Neural progenitor cell (in vitro differentiated cells): Measurements from ENCODE around the gene CXCL14.

Source experiments
- EZH2 ChIP-seq: fragments of 200-600 bp; sonication (generic); IDR thresholded peaks from 2 replicates; pipeline ENCODE4 v1.6.1; 2017; ENCODE audit warnings: antibody characterized with exemption, mild to moderate bottlenecking, moderate library complexity
- TF ChIP-seq, protein P1 (sequence below): fragments of 200-600 bp; sonication (generic); IDR thresholded peaks from 2 replicates; pipeline ENCODE4 v1.5.1; 2017; ENCODE audit warnings: antibody characterized with exemption, mild to moderate bottlenecking

DNA sequence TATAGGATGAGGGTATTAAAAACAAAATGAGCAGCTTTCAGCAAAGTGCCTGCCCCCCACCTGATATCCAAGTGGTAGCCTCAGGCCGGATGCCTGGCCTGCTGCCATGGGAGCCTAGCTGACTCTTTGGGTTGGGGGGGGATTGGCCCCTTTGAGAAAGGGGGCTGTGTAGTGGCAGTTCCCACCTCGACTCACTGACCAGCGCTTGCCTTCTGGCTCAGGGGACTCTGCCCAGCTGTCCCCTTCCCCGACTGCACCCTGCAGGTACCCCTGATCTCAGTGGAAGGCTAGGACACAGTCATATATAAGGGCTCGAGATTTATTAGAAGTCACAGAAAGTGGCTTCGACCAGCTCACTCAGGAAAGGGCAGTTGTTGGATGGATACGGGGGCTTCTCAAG, 41.5 kb downstream of the CXCL14 start:
- TF ChIP-seq, protein P1, sequence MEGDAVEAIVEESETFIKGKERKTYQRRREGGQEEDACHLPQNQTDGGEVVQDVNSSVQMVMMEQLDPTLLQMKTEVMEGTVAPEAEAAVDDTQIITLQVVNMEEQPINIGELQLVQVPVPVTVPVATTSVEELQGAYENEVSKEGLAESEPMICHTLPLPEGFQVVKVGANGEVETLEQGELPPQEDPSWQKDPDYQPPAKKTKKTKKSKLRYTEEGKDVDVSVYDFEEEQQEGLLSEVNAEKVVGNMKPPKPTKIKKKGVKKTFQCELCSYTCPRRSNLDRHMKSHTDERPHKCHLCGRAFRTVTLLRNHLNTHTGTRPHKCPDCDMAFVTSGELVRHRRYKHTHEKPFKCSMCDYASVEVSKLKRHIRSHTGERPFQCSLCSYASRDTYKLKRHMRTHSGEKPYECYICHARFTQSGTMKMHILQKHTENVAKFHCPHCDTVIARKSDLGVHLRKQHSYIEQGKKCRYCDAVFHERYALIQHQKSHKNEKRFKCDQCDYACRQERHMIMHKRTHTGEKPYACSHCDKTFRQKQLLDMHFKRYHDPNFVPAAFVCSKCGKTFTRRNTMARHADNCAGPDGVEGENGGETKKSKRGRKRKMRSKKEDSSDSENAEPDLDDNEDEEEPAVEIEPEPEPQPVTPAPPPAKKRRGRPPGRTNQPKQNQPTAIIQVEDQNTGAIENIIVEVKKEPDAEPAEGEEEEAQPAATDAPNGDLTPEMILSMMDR, result no peak
- no peak for TF ChIP-seq EZH2
